Panc1 (cell line): ENCODE data around the gene LRMDA. TPM values are rescaled to one million over a fixed set of nuclear protein-coding genes. Genes with fewer than 3 reads are reported as not detected.

ENCODE experiments used
- ATAC-seq: fragments of 200-7000 bp; cut with Tn5 transposase; 2 replicates; pipeline ENCODE4 v1.9.1; 2020; ENCODE audit warnings: mild to moderate bottlenecking, moderate library complexity
- BruUV-seq: library from RNA; stranded (reverse); fragments of 400-500 nt; replicated peaks from 2 replicates; lab custom pipeline; 2021; lab: Mats Ljungman, UMichigan
- CTCF ChIA-PET: fragments of 300-600 bp; sonication (Branson Sonifier 250); formaldehyde crosslinking; loops from one replicate; lab custom pipeline; 2022; ENCODE audit warnings: antibody characterized with exemption; lab: Charles Lee
- POLR2A ChIA-PET: fragments of 300-600 bp; sonication (Branson Sonifier 250); formaldehyde crosslinking; loops from one replicate; lab custom pipeline; 2022; ENCODE audit warnings: antibody characterized with exemption; lab: Charles Lee
- DNase-seq: peaks from one replicate; pipeline ENCODE4 v3.0.0-alpha.2; 2010; ENCODE audit warnings: low read depth, low spot score
- H3K27ac ChIP-seq: 2 replicates; pipeline ENCODE4 v1.5.1; 2011; ENCODE audit warnings: mild to moderate bottlenecking, low read length, inconsistent platforms
- H3K27me3 ChIP-seq: fragments of 200-500 bp; sonication (Bioruptor generic); 2 replicates; pipeline ENCODE4 v1.6.0; 2014; ENCODE audit warnings: low read length, inconsistent platforms; ENCODE audit not compliant: control insufficient read depth, insufficient read depth
- H3K36me3 ChIP-seq: fragments of 200-500 bp; sonication (Bioruptor generic); 2 replicates; pipeline ENCODE4 v1.5.1; 2014; ENCODE audit warnings: inconsistent platforms, mild to moderate bottlenecking, low read length, moderate library complexity; ENCODE audit not compliant: control insufficient read depth, insufficient read depth
- H3K4me1 ChIP-seq: 2 replicates; pipeline ENCODE4 v1.5.1; 2011; ENCODE audit warnings: inconsistent platforms, mild to moderate bottlenecking, low read length, moderate library complexity; ENCODE audit not compliant: control insufficient read depth, insufficient read depth
- H3K4me3 ChIP-seq, 2 experiments: 2 replicates each; pipeline ENCODE4 v1.5.1; 2011 to 2012; ENCODE audit warnings: low read depth in 2 of 2, low read length in 2 of 2, mild to moderate bottlenecking in 2 of 2, inconsistent platforms in 1 of 2, moderate library complexity in 1 of 2
- H3K9me3 ChIP-seq: fragments of 200-500 bp; sonication (Bioruptor generic); 2 replicates; pipeline ENCODE4 v1.5.1; 2014; ENCODE audit warnings: low read depth, mild to moderate bottlenecking, inconsistent platforms, low read length, moderate library complexity; ENCODE audit not compliant: control insufficient read depth, insufficient read depth
- CTCF ChIP-seq: fragments of 450-650 bp; IDR thresholded peaks from 2 replicates; pipeline ENCODE4 v1.5.1; 2017; ENCODE audit warnings: mild to moderate bottlenecking
- POLR2AphosphoS5 ChIP-seq: IDR thresholded peaks from 2 replicates; pipeline ENCODE4 v1.6.1; 2012; ENCODE audit warnings: mild to moderate bottlenecking, low read depth, low read length, moderate library complexity
- REST ChIP-seq, 2 experiments: IDR thresholded peaks; 2 replicates each; pipeline ENCODE4 v1.6.1; 2011 to 2012; ENCODE audit warnings: low read depth in 2 of 2, control low read depth in 1 of 2, low read length in 1 of 2, mild to moderate bottlenecking in 1 of 2, moderate library complexity in 1 of 2; ENCODE audit not compliant: insufficient read depth in 1 of 2
- SIN3A ChIP-seq: IDR thresholded peaks from 2 replicates; pipeline ENCODE4 v1.6.1; 2012; ENCODE audit warnings: low read depth, mild to moderate bottlenecking, low read length, moderate library complexity, borderline replicate concordance; ENCODE audit not compliant: insufficient read depth
- TCF7L2 ChIP-seq: IDR thresholded peaks from 2 replicates; pipeline ENCODE4 v1.6.1; 2011; ENCODE audit warnings: mild to moderate bottlenecking, low read depth, low read length, inconsistent platforms
- in situ Hi-C: cut with HindIII; loops from 2 replicates; pipeline ENCODE4 v1.10.0; 2016; ENCODE audit warnings: low sequenced_read_pairs, low pct_unique_long_range_greater_than_20kb
- intact Hi-C: fragments of 100-400 bp; cut with micrococcal nuclease; formaldehyde crosslinking; loops from one replicate; pipeline ENCODE4 v1.10.0; 2022; ENCODE audit not compliant: unreplicated experiment
- total RNA-seq: library from RNA; stranded (reverse); gene quantifications from one replicate; pipeline ENCODE4 v1.2.1, GENCODE V29; 2021; ENCODE audit not compliant: unreplicated experiment

Gene LRMDA
- total RNA-seq, 1 experiment from 2014 or later: 1.2 TPM

GRCh38 chr10:75678527-75678926 lies 247.1 kb downstream of the LRMDA start:
- in situ Hi-C loops: no loop called here
- no TSS peak for BruUV-seq
- peaks cover 16% of the 10 kb centered on the region for H3K27me3 ChIP-seq
- H3K27ac ChIP-seq: no peak overlapping the region
- ChIA-PET POLR2A (no interaction called here), CTCF (no interaction called here)
- TF ChIP-seq TCF7L2: no peak
- TF ChIP-seq SIN3A: no peak
- no peak for TF ChIP-seq CTCF
- no peak for TF ChIP-seq REST (IDR thresholded peaks at IDR 0.05; ENCODE audit: insufficient read depth in 1 of 2, low read depth in 2 of 2, low read length in 1 of 2)
- TF ChIP-seq POLR2AphosphoS5: no peak
- no peak for DNase-seq
- no peaks in the 10 kb centered on the region for H3K4me1 ChIP-seq
- H3K36me3 ChIP-seq: no peaks in the 10 kb centered on the region
- ATAC-seq: no peak
- intact Hi-C loops: no loop called here
- H3K9me3 ChIP-seq: no peaks in the 10 kb centered on the region
- H3K4me3 ChIP-seq: no peak overlapping the region

- BruUV-seq: no TSS peak
- Histone ChIP-seq H3K4me1 (no peaks in the 10 kb centered on the region), H3K9me3 (no peaks in the 10 kb centered on the region)
Measured at GRCh38 chr10:75679536-75679935, 248.1 kb downstream of the LRMDA start.

More at GRCh38 chr10:75679536-75679935, 248.1 kb downstream of the LRMDA start:
- peaks cover 16% of the 10 kb centered on the region for H3K27me3 ChIP-seq
- ChIA-PET CTCF (no interaction called here), POLR2A (no interaction called here)
- H3K27ac ChIP-seq: no peak overlapping the region
- H3K36me3 ChIP-seq: no peaks in the 10 kb centered on the region
- ATAC-seq: no peak
- DNase-seq: no peak
- intact Hi-C loops (no loop called here), in situ Hi-C loops (no loop called here)
- H3K4me3 ChIP-seq: no peak overlapping the region
- TF ChIP-seq SIN3A: no peak
- no peak for TF ChIP-seq TCF7L2
- TF ChIP-seq CTCF: no peak
- TF ChIP-seq REST (IDR thresholded peaks at IDR 0.05; ENCODE audit: insufficient read depth in 1 of 2, low read depth in 2 of 2, low read length in 1 of 2): no peak
- no peak for TF ChIP-seq POLR2AphosphoS5
